ENCODE results near the gene CD4. TPM values are rescaled to one million over a fixed set of nuclear protein-coding genes. Genes with fewer than 3 reads are reported as not detected.

CD4 gene
- total RNA-seq, 1 donor from 2014 or later = 0.70 TPM

GRCh38 chr12:6840330-6840729 is 51.0 kb downstream of the CD4 start:
- no peak for DNase-seq (ENCODE audit: low spot score)
- no peak overlapping the region for H3K4me3 Mint-ChIP-seq (ENCODE audit: unreplicated experiment)
- peaks cover 33% of the 10 kb centered on the region for H3K36me3 Mint-ChIP-seq (ENCODE audit: low read depth)
- TF ChIP-seq CTCF (IDR thresholded peaks at IDR 0.05) = no peak
- H3K4me1 Mint-ChIP-seq (ENCODE audit: low read depth) = no peaks in the 10 kb centered on the region
- H3K27me3 Mint-ChIP-seq (ENCODE audit: low read depth) = no peaks in the 10 kb centered on the region
- no peak overlapping the region for H3K27ac Mint-ChIP-seq (ENCODE audit: unreplicated experiment)
- H3K9me3 Mint-ChIP-seq (ENCODE audit: low read depth) = no peaks in the 10 kb centered on the region

GRCh38 chr12:6840761-6841515 is 51.6 kb downstream of the CD4 start, which contains the start of gene GNB3:
GNB3 (plus strand) TSS chr12:6840925; CDS start chr12:6841288, 363 bp downstream.
- no peak within 1 kb of the TSS for H3K27ac Mint-ChIP-seq (ENCODE audit: unreplicated experiment)
- H3K4me1 Mint-ChIP-seq (ENCODE audit: low read depth) = no peaks in the 10 kb centered on the region
- H3K36me3 Mint-ChIP-seq (ENCODE audit: low read depth) = peaks cover 34% of the 10 kb centered on the region
- DNase-seq (ENCODE audit: low spot score) = no peak
- TF ChIP-seq CTCF (IDR thresholded peaks at IDR 0.05) = no peak
- H3K27me3 Mint-ChIP-seq (ENCODE audit: low read depth) = no peaks in the 10 kb centered on the region
- no peaks in the 10 kb centered on the region for H3K9me3 Mint-ChIP-seq (ENCODE audit: low read depth)
- H3K4me3 Mint-ChIP-seq (ENCODE audit: unreplicated experiment) = no peak within 1 kb of the TSS

- no peak for DNase-seq (ENCODE audit: low spot score)
- H3K9me3 Mint-ChIP-seq (ENCODE audit: low read depth) = no peaks in the 10 kb centered on the region
- no peaks in the 10 kb centered on the region for H3K27me3 Mint-ChIP-seq (ENCODE audit: low read depth)
- H3K4me1 Mint-ChIP-seq (ENCODE audit: low read depth) = no peaks in the 10 kb centered on the region
- H3K4me3 Mint-ChIP-seq (ENCODE audit: unreplicated experiment) = no peak overlapping the region
- no peak for TF ChIP-seq CTCF (IDR thresholded peaks at IDR 0.05)
- H3K27ac Mint-ChIP-seq (ENCODE audit: unreplicated experiment) = no peak overlapping the region
- peaks cover 35% of the 10 kb centered on the region for H3K36me3 Mint-ChIP-seq (ENCODE audit: low read depth)
Observed at GRCh38 chr12:6842075-6842474, 52.7 kb downstream of the CD4 start.

- H3K27me3 Mint-ChIP-seq (ENCODE audit: low read depth) = no peaks in the 10 kb centered on the region
- no peak overlapping the region for H3K27ac Mint-ChIP-seq (ENCODE audit: unreplicated experiment)
- H3K36me3 Mint-ChIP-seq (ENCODE audit: low read depth) = peaks cover 34% of the 10 kb centered on the region
- H3K4me1 Mint-ChIP-seq (ENCODE audit: low read depth) = no peaks in the 10 kb centered on the region
- no peak overlapping the region for H3K4me3 Mint-ChIP-seq (ENCODE audit: unreplicated experiment)
- no peak for TF ChIP-seq CTCF (IDR thresholded peaks at IDR 0.05)
- no peak for DNase-seq (ENCODE audit: low spot score)
- no peaks in the 10 kb centered on the region for H3K9me3 Mint-ChIP-seq (ENCODE audit: low read depth)
Observed at GRCh38 chr12:6843118-6843902, 54.0 kb downstream of the CD4 start.

- Mint-ChIP-seq H3K27ac (ENCODE audit: unreplicated experiment) (no peak overlapping the region), H3K36me3 (ENCODE audit: low read depth) (peaks cover 35% of the 10 kb centered on the region), H3K4me3 (ENCODE audit: unreplicated experiment) (no peak overlapping the region), H3K9me3 (ENCODE audit: low read depth) (no peaks in the 10 kb centered on the region), H3K4me1 (ENCODE audit: low read depth) (peaks cover 9% of the 10 kb centered on the region), H3K27me3 (ENCODE audit: low read depth) (no peaks in the 10 kb centered on the region)
- DNase-seq (ENCODE audit: low spot score) = no peak
- no peak for TF ChIP-seq CTCF (IDR thresholded peaks at IDR 0.05)
Observed at GRCh38 chr12:6845395-6845794, 56.1 kb downstream of the CD4 start.
